Panc1 (cell line): ENCODE results near the gene SLC9A7. TPM values are rescaled to one million over a fixed set of nuclear protein-coding genes. Genes with fewer than 3 reads are reported as not detected.

Source experiments
- ATAC-seq: fragments of 200-7000 bp; cut with Tn5 transposase; 2 replicates; pipeline ENCODE4 v1.9.1; 2020; ENCODE audit warnings: mild to moderate bottlenecking, moderate library complexity
- BruUV-seq: library from RNA; stranded (reverse); fragments of 400-500 nt; replicated peaks from 2 replicates; lab custom pipeline; 2021; lab: Mats Ljungman, UMichigan
- CTCF ChIA-PET: fragments of 300-600 bp; sonication (Branson Sonifier 250); formaldehyde crosslinking; loops from one replicate; lab custom pipeline; 2022; ENCODE audit warnings: antibody characterized with exemption; lab: Charles Lee
- POLR2A ChIA-PET: fragments of 300-600 bp; sonication (Branson Sonifier 250); formaldehyde crosslinking; loops from one replicate; lab custom pipeline; 2022; ENCODE audit warnings: antibody characterized with exemption; lab: Charles Lee
- DNase-seq: peaks from one replicate; pipeline ENCODE4 v3.0.0-alpha.2; 2010; ENCODE audit warnings: low read depth, low spot score
- H3K27ac ChIP-seq: 2 replicates; pipeline ENCODE4 v1.5.1; 2011; ENCODE audit warnings: mild to moderate bottlenecking, low read length, inconsistent platforms
- H3K27me3 ChIP-seq: fragments of 200-500 bp; sonication (Bioruptor generic); 2 replicates; pipeline ENCODE4 v1.6.0; 2014; ENCODE audit warnings: low read length, inconsistent platforms; ENCODE audit not compliant: control insufficient read depth, insufficient read depth
- H3K36me3 ChIP-seq: fragments of 200-500 bp; sonication (Bioruptor generic); 2 replicates; pipeline ENCODE4 v1.5.1; 2014; ENCODE audit warnings: inconsistent platforms, mild to moderate bottlenecking, low read length, moderate library complexity; ENCODE audit not compliant: control insufficient read depth, insufficient read depth
- H3K4me1 ChIP-seq: 2 replicates; pipeline ENCODE4 v1.5.1; 2011; ENCODE audit warnings: inconsistent platforms, mild to moderate bottlenecking, low read length, moderate library complexity; ENCODE audit not compliant: control insufficient read depth, insufficient read depth
- H3K4me3 ChIP-seq, 2 experiments: 2 replicates each; pipeline ENCODE4 v1.5.1; 2011 to 2012; ENCODE audit warnings: low read depth in 2 of 2, low read length in 2 of 2, mild to moderate bottlenecking in 2 of 2, inconsistent platforms in 1 of 2, moderate library complexity in 1 of 2
- H3K9me3 ChIP-seq: fragments of 200-500 bp; sonication (Bioruptor generic); 2 replicates; pipeline ENCODE4 v1.5.1; 2014; ENCODE audit warnings: low read depth, mild to moderate bottlenecking, inconsistent platforms, low read length, moderate library complexity; ENCODE audit not compliant: control insufficient read depth, insufficient read depth
- POLR2AphosphoS5 ChIP-seq: IDR thresholded peaks from 2 replicates; pipeline ENCODE4 v1.6.1; 2012; ENCODE audit warnings: mild to moderate bottlenecking, low read depth, low read length, moderate library complexity
- SIN3A ChIP-seq: IDR thresholded peaks from 2 replicates; pipeline ENCODE4 v1.6.1; 2012; ENCODE audit warnings: low read depth, mild to moderate bottlenecking, low read length, moderate library complexity, borderline replicate concordance; ENCODE audit not compliant: insufficient read depth
- TCF7L2 ChIP-seq: IDR thresholded peaks from 2 replicates; pipeline ENCODE4 v1.6.1; 2011; ENCODE audit warnings: mild to moderate bottlenecking, low read depth, low read length, inconsistent platforms
- in situ Hi-C: cut with HindIII; loops from 2 replicates; pipeline ENCODE4 v1.10.0; 2016; ENCODE audit warnings: low sequenced_read_pairs, low pct_unique_long_range_greater_than_20kb
- intact Hi-C: fragments of 100-400 bp; cut with micrococcal nuclease; formaldehyde crosslinking; loops from one replicate; pipeline ENCODE4 v1.10.0; 2022; ENCODE audit not compliant: unreplicated experiment
- total RNA-seq: library from RNA; stranded (reverse); gene quantifications from one replicate; pipeline ENCODE4 v1.2.1, GENCODE V29; 2021; ENCODE audit not compliant: unreplicated experiment
- TF ChIP-seq, protein P1 (sequence below): fragments of 450-650 bp; IDR thresholded peaks from 2 replicates; pipeline ENCODE4 v1.5.1; 2017; ENCODE audit warnings: mild to moderate bottlenecking
- TF ChIP-seq, protein P2 (sequence below), 2 experiments: IDR thresholded peaks; 2 replicates each; pipeline ENCODE4 v1.6.1; 2011 to 2012; ENCODE audit warnings: low read depth in 2 of 2, control low read depth in 1 of 2, low read length in 1 of 2, mild to moderate bottlenecking in 1 of 2, moderate library complexity in 1 of 2; ENCODE audit not compliant: insufficient read depth in 1 of 2

Gene SLC9A7
- total RNA-seq, 1 experiment from 2014 or later, result 80.4 TPM

DNA sequence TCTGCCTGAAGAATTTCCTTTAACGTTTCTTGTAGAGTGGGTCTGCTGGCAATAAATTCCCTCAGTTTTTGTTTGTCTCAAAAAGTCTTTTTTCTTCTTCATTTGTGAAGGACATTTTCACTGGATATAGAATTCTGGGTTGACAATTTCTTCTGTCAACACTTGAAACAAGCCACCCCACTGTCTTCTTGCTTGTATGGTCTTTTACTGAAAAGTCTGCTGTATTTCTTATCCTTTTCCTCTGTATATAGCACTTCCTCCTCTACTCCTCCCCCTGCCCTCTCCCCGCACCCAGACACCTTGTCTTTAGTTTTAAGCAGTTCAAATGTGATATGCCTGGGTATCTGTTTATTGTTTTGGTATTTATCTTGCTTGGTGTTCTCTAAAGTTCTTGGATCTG, 23.3 kb downstream of the SLC9A7 start:
- DNase-seq, result no peak
- ATAC-seq, result no peak
- Histone ChIP-seq H3K4me1 (no peaks in the 10 kb centered on the region), H3K9me3 (peaks cover 14% of the 10 kb centered on the region; the same call in 1 of the 2 replicates), H3K27ac (no peak overlapping the region), H3K4me3 (no peak overlapping the region), H3K36me3 (no peaks in the 10 kb centered on the region), H3K27me3 (no peaks in the 10 kb centered on the region)
- intact Hi-C loops, result no loop called here
- TSS peak; percentile 21 for BruUV-seq
- in situ Hi-C loops, result no loop called here
- POLR2A ChIA-PET, result no interaction called here
- TF ChIP-seq TCF7L2, result no peak
- CTCF ChIA-PET, result no interaction called here

DNA sequence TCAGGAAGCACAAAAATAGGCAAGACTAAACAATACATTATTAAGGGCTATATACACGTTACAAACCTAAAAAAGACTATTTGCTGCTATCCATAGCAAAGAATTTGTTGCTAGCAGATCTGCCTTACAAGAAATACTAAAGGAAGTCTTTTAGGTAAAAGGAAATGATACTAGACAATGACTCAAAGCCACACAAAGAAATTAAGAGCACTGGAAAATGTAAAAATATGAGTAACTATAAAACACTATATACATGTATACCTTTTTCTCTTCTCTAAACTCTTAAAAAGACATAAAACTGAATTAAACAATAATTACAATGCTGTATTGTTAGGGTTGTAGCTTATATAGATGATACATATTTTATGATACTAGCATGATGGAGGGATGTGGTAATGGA, 25.7 kb downstream of the SLC9A7 start:
- DNase-seq (no peak), ATAC-seq (no peak)
- ChIA-PET POLR2A (no interaction called here), CTCF (no interaction called here)
- H3K27me3 ChIP-seq, result no peaks in the 10 kb centered on the region
- H3K4me3 ChIP-seq, result no peak overlapping the region
- in situ Hi-C loops, result no loop called here
- H3K9me3 ChIP-seq, result peaks cover 12% of the 10 kb centered on the region; the same call in 1 of the 2 replicates
- BruUV-seq, result no TSS peak
- H3K36me3 ChIP-seq, result no peaks in the 10 kb centered on the region
- intact Hi-C loops, result no loop called here
- TF ChIP-seq, protein P1, sequence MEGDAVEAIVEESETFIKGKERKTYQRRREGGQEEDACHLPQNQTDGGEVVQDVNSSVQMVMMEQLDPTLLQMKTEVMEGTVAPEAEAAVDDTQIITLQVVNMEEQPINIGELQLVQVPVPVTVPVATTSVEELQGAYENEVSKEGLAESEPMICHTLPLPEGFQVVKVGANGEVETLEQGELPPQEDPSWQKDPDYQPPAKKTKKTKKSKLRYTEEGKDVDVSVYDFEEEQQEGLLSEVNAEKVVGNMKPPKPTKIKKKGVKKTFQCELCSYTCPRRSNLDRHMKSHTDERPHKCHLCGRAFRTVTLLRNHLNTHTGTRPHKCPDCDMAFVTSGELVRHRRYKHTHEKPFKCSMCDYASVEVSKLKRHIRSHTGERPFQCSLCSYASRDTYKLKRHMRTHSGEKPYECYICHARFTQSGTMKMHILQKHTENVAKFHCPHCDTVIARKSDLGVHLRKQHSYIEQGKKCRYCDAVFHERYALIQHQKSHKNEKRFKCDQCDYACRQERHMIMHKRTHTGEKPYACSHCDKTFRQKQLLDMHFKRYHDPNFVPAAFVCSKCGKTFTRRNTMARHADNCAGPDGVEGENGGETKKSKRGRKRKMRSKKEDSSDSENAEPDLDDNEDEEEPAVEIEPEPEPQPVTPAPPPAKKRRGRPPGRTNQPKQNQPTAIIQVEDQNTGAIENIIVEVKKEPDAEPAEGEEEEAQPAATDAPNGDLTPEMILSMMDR, result no peak
- TF ChIP-seq, protein P2, sequence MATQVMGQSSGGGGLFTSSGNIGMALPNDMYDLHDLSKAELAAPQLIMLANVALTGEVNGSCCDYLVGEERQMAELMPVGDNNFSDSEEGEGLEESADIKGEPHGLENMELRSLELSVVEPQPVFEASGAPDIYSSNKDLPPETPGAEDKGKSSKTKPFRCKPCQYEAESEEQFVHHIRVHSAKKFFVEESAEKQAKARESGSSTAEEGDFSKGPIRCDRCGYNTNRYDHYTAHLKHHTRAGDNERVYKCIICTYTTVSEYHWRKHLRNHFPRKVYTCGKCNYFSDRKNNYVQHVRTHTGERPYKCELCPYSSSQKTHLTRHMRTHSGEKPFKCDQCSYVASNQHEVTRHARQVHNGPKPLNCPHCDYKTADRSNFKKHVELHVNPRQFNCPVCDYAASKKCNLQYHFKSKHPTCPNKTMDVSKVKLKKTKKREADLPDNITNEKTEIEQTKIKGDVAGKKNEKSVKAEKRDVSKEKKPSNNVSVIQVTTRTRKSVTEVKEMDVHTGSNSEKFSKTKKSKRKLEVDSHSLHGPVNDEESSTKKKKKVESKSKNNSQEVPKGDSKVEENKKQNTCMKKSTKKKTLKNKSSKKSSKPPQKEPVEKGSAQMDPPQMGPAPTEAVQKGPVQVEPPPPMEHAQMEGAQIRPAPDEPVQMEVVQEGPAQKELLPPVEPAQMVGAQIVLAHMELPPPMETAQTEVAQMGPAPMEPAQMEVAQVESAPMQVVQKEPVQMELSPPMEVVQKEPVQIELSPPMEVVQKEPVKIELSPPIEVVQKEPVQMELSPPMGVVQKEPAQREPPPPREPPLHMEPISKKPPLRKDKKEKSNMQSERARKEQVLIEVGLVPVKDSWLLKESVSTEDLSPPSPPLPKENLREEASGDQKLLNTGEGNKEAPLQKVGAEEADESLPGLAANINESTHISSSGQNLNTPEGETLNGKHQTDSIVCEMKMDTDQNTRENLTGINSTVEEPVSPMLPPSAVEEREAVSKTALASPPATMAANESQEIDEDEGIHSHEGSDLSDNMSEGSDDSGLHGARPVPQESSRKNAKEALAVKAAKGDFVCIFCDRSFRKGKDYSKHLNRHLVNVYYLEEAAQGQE (IDR thresholded peaks at IDR 0.05; ENCODE audit: insufficient read depth in 1 of 2, low read depth in 2 of 2, low read length in 1 of 2), result no peak
- TF ChIP-seq TCF7L2 (no peak), SIN3A (no peak), POLR2AphosphoS5 (no peak)
- no peaks in the 10 kb centered on the region for H3K4me1 ChIP-seq
- no peak overlapping the region for H3K27ac ChIP-seq

DNA sequence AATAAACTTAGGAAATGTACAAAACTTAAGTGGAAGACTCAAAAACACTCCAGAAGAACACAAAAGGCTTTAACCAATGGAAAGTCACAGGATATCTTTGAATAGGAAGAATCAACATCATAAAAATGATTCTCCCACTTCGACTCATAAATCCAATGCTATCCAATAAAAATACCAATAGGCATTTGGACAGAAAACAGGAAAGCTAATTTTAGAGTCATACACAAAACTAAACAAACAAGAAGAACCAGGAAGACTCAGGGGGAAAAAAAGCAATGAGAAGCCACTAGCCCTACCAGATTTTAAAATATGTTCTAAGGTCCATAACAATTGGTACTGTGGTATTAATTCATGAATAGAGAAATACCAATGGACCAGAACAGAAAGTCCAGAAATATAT, 28.2 kb downstream of the SLC9A7 start:
- no peak for ATAC-seq
- POLR2A ChIA-PET, result no interaction called here

More for the DNA sequence above, 28.2 kb downstream of the SLC9A7 start:
- DNase-seq, result no peak
- no TSS peak for BruUV-seq
- CTCF ChIA-PET, result no interaction called here
- no peak for TF ChIP-seq POLR2AphosphoS5
- TF ChIP-seq, protein P2 (IDR thresholded peaks at IDR 0.05; ENCODE audit: insufficient read depth in 1 of 2, low read depth in 2 of 2, low read length in 1 of 2), result no peak
- no peak for TF ChIP-seq SIN3A
- TF ChIP-seq TCF7L2, result no peak
- TF ChIP-seq, protein P1, result no peak
- peaks cover 4% of the 10 kb centered on the region; the same call in 1 of the 2 replicates for H3K9me3 ChIP-seq
- H3K4me1 ChIP-seq, result 0 out of 2 replicates have a peak, but pooled peaks cover 3% of the 10 kb centered on the region
- no peak overlapping the region for H3K4me3 ChIP-seq
- H3K27me3 ChIP-seq, result no peaks in the 10 kb centered on the region
- in situ Hi-C loops, result no loop called here
- no peak overlapping the region for H3K27ac ChIP-seq
- H3K36me3 ChIP-seq, result no peaks in the 10 kb centered on the region
- intact Hi-C loops, result no loop called here
